ENCODE data around the gene OPCML. TPM values are rescaled to one million over a fixed set of nuclear protein-coding genes. Genes with fewer than 3 reads are reported as not detected.
"Not testable (repeated sequence)": the region's sequence is repeated elsewhere in the genome, so short reads cannot be mapped to it uniquely, and the experiment has no call there.

Gene OPCML
- total RNA-seq, 1 experiment from 2014 or later: 0.21 TPM

DNA sequence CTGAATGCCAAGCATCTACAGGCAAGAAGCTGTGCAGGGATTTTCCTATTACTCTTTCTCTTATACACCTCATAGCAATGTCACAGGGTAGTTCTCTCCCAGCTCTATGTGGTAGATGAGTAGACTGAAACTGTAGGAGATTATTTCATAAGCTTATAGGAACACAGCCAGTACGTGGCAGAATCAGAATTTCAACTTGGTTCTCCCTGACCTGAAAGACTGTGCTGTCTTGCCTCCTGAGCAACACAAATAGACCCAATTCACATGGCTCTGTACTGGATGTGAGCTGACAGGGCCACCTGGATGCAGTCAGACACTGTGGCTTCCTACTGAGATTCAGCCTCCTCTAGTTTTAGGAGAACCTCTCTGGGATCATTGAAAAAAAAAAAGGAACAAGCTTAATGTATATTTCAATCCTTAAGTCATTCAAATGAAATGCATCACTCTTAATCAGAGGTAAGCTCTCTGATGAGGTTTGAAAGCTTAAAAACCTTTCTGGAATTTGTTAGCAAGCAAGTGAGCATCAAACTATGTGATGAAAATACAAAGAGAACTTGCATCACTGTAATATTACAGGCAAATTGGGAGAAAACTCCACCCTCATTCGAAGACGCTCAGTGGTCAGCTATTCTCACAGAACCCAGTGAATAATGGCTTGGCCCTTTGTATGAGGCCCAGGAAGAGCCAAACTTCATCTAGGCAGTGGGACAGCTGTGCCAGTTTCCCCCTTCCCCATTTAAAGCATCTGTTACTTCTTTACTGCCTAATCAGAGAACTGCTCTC lies 1122.5 kb downstream of the OPCML start:
- Histone ChIP-seq H3K27me3 (ENCODE audit: control insufficient read depth, insufficient read depth, low read length) (no peaks in the 10 kb centered on the region; the same call in 1 of the 2 replicates), H3K4me3 (ENCODE audit: insufficient read depth, low read depth, low read length) (no peak overlapping the region), H3K36me3 (replicated peaks; ENCODE audit: control insufficient read depth, insufficient read depth, low read length) (no peaks in the 10 kb centered on the region)
- no peak for DNase-seq

GRCh38 chr11:132408877-132409276 lies 1123.4 kb downstream of the OPCML start:
- H3K36me3 ChIP-seq (replicated peaks; ENCODE audit: control insufficient read depth, insufficient read depth, low read length): no peaks in the 10 kb centered on the region
- DNase-seq: no peak
- H3K27me3 ChIP-seq (ENCODE audit: control insufficient read depth, insufficient read depth, low read length): no peaks in the 10 kb centered on the region
- no peak overlapping the region for H3K4me3 ChIP-seq (ENCODE audit: insufficient read depth, low read depth, low read length)

DNA sequence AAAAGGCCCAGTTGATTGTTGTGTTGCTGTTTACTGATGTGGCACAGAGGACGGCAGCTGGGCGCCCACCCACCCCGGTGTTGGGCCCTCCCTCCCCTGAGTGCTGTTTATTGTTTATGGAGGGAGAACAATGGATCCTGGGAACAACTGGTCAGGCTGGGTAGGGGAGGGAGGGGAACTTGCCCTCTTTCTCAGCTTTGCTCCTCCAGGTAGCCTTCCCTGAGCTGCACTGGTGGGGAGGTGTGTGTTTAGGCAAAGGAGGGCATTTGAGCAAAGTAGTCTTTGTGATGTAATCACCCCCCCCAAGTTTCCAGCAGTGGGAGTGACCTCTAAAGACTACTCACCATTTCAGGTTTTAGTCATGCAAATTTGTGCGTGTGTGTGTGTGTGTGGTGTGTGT lies 1126.6 kb downstream of the OPCML start:
- Histone ChIP-seq H3K27me3 (ENCODE audit: control insufficient read depth, insufficient read depth, low read length) (no peaks in the 10 kb centered on the region), H3K4me3 (ENCODE audit: insufficient read depth, low read depth, low read length) (no peak overlapping the region), H3K36me3 (replicated peaks; ENCODE audit: control insufficient read depth, insufficient read depth, low read length) (no peaks in the 10 kb centered on the region)
- peak; percentile 77 for DNase-seq

DNA sequence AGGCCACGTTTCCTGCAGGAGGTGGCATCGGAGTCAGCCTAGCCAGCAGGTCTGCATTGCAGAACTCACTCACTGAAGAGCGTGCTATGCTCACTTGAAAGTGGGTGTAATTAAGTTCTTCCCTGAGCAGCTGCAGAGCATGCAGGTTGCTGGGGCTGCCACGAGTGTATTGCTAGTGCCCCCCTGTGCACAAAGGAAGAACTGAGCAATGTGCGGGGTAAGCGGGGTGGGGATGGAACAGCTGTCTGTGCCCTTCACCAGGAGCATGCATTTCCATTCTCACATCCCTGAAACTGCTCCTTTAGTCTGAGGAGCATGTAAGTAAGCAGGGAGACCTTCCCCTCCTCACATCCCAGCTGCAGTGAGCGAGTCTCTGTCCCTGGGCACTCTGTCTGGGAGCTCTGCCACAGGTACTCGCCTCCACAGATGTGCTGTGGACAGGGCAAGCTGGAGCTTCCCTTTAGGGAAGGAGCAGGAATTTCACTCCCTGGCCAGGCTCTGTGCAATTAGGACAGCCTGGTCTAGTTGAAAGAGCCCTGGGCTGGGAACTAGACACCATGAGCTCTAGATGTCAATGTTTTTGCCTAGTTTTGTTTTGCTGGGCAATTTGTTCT lies 1130.1 kb downstream of the OPCML start:
- H3K36me3 ChIP-seq (replicated peaks; ENCODE audit: control insufficient read depth, insufficient read depth, low read length): no peaks in the 10 kb centered on the region
- peak; percentile 63 for DNase-seq
- no peaks in the 10 kb centered on the region for H3K27me3 ChIP-seq (ENCODE audit: control insufficient read depth, insufficient read depth, low read length)
- no peak overlapping the region for H3K4me3 ChIP-seq (ENCODE audit: insufficient read depth, low read depth, low read length)

DNA sequence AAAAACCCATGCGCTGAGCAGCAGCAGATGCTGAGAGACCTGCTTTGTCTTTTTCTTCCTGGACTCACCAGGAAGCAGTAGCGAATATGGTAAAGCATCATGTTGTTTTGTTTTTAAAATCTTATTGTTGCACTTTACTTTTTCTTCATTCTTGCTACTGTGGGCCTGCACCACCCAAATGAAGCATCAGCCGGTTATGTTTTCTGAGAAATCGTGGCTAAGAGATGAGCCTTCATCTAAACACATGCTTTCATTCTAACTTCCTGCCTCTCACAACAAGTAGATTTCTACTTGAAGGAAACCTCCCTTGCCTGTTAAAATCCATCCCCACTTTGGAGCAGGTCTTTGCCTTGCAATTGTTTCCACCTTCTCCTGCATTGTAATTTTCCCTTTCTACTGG lies 1136.0 kb downstream of the OPCML start:
- Histone ChIP-seq H3K4me3 (ENCODE audit: insufficient read depth, low read depth, low read length) (no peak overlapping the region), H3K36me3 (replicated peaks; ENCODE audit: control insufficient read depth, insufficient read depth, low read length) (no peaks in the 10 kb centered on the region), H3K27me3 (ENCODE audit: control insufficient read depth, insufficient read depth, low read length) (no peaks in the 10 kb centered on the region)
- DNase-seq: no peak

- no peak for DNase-seq
- no peaks in the 10 kb centered on the region for H3K27me3 ChIP-seq (ENCODE audit: control insufficient read depth, insufficient read depth, low read length)
- H3K36me3 ChIP-seq (replicated peaks; ENCODE audit: control insufficient read depth, insufficient read depth, low read length): no peaks in the 10 kb centered on the region
- no peak overlapping the region for H3K4me3 ChIP-seq (ENCODE audit: insufficient read depth, low read depth, low read length)
Measured at GRCh38 chr11:132395434-132395833, 1136.9 kb downstream of the OPCML start.

GRCh38 chr11:132379540-132379939 lies 1152.8 kb downstream of the OPCML start:
- no peak for DNase-seq
- no peaks in the 10 kb centered on the region for H3K27me3 ChIP-seq (ENCODE audit: control insufficient read depth, insufficient read depth, low read length)
- H3K36me3 ChIP-seq (replicated peaks; ENCODE audit: control insufficient read depth, insufficient read depth, low read length): no peaks in the 10 kb centered on the region
- H3K4me3 ChIP-seq (ENCODE audit: insufficient read depth, low read depth, low read length): no peak overlapping the region

GRCh38 chr11:132373405-132374143 lies 1158.7 kb downstream of the OPCML start:
- no peaks in the 10 kb centered on the region for H3K27me3 ChIP-seq (ENCODE audit: control insufficient read depth, insufficient read depth, low read length)
- DNase-seq: no peak

DNA sequence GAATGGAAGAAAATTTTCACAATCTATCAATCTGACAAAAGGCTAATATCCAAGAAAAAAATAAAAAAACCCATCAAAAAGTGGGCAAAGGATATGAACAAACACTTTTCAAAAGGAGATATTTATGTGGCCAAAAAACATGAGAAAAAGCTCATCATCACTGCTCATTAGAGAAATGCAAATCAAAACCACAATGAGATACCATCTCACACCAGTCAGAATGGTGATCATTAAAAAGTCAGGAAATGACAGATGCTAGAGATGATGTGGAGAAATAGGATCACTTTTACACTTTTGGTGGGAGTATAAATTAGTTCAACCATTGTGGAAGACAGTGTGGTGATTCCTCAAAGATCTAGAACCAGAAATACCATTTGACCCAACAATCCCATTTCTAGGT lies 1162.2 kb downstream of the OPCML start:
- not testable (repeated sequence) for H3K36me3 ChIP-seq (replicated peaks; ENCODE audit: control insufficient read depth, insufficient read depth, low read length); DNase-seq; H3K4me3 ChIP-seq (ENCODE audit: insufficient read depth, low read depth, low read length); H3K27me3 ChIP-seq (ENCODE audit: control insufficient read depth, insufficient read depth, low read length)

More at GRCh38 chr11:132373405-132374143, 1158.7 kb downstream of the OPCML start:
- Histone ChIP-seq H3K4me3 (ENCODE audit: insufficient read depth, low read depth, low read length) (no peak overlapping the region), H3K36me3 (replicated peaks; ENCODE audit: control insufficient read depth, insufficient read depth, low read length) (no peaks in the 10 kb centered on the region)

GRCh38 chr11:132367293-132367692 lies 1165.0 kb downstream of the OPCML start:
- H3K4me3 ChIP-seq (ENCODE audit: insufficient read depth, low read depth, low read length): no peak overlapping the region
- H3K36me3 ChIP-seq (replicated peaks; ENCODE audit: control insufficient read depth, insufficient read depth, low read length): no peaks in the 10 kb centered on the region
- no peaks in the 10 kb centered on the region for H3K27me3 ChIP-seq (ENCODE audit: control insufficient read depth, insufficient read depth, low read length)
- DNase-seq: no peak

GRCh38 chr11:132365650-132366049 lies 1166.7 kb downstream of the OPCML start:
- no peak for DNase-seq
- H3K36me3 ChIP-seq (replicated peaks; ENCODE audit: control insufficient read depth, insufficient read depth, low read length): no peaks in the 10 kb centered on the region
- H3K27me3 ChIP-seq (ENCODE audit: control insufficient read depth, insufficient read depth, low read length): no peaks in the 10 kb centered on the region
- no peak overlapping the region for H3K4me3 ChIP-seq (ENCODE audit: insufficient read depth, low read depth, low read length)

All from H7 (cell line).